ENCODE results near the gene GADD45G. TPM values are rescaled to one million over a fixed set of nuclear protein-coding genes. Genes with fewer than 3 reads are reported as not detected.
A peak's percentile ranks its signal among the peaks of the same experiment; 100 is the strongest.

Gene GADD45G
- total RNA-seq, 1 donor from 2014 or later = under 0.01 TPM

DNA sequence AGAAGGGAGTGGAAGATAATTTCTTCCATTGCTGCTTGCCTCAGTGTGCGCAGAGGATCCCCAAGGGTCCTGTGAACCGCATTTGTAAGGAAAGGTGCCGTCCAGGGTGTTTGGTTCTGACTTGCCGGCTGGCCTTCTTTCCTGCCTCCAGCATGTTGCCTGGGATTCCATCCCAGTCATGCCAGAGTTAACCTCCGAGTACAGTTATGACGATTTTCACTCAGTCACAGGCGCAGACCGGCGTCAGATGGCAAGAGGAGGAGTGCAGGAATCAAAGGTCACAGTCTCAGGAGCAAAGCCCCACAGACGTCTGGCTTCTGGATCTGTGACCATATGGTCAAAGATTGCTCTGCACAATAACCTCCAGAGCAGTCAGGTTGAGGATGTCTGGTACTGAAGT, 5.9 kb upstream of the GADD45G start:
- Histone ChIP-seq H3K4me3 (ENCODE audit: low read depth, low read length) (no peak overlapping the region), H3K36me3 (ENCODE audit: control insufficient read depth, insufficient read depth, low read length) (no peaks in the 10 kb centered on the region), H3K27me3 (ENCODE audit: control insufficient read depth, insufficient read depth, low read length) (no peaks in the 10 kb centered on the region)
- TF ChIP-seq, protein P1, sequence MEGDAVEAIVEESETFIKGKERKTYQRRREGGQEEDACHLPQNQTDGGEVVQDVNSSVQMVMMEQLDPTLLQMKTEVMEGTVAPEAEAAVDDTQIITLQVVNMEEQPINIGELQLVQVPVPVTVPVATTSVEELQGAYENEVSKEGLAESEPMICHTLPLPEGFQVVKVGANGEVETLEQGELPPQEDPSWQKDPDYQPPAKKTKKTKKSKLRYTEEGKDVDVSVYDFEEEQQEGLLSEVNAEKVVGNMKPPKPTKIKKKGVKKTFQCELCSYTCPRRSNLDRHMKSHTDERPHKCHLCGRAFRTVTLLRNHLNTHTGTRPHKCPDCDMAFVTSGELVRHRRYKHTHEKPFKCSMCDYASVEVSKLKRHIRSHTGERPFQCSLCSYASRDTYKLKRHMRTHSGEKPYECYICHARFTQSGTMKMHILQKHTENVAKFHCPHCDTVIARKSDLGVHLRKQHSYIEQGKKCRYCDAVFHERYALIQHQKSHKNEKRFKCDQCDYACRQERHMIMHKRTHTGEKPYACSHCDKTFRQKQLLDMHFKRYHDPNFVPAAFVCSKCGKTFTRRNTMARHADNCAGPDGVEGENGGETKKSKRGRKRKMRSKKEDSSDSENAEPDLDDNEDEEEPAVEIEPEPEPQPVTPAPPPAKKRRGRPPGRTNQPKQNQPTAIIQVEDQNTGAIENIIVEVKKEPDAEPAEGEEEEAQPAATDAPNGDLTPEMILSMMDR (IDR thresholded peaks at IDR 0.05; ENCODE audit: insufficient read depth, low read length, severe bottlenecking) = no peak
- FAIRE-seq (no peak), DNase-seq (ENCODE audit: low read depth) (no peak)

- Histone ChIP-seq H3K27me3 (ENCODE audit: control insufficient read depth, insufficient read depth, low read length) (peaks cover 1% of the 10 kb centered on the region), H3K4me3 (ENCODE audit: low read depth, low read length) (no peak overlapping the region), H3K36me3 (ENCODE audit: control insufficient read depth, insufficient read depth, low read length) (no peaks in the 10 kb centered on the region)
- FAIRE-seq (no peak), DNase-seq (ENCODE audit: low read depth) (no peak)
- TF ChIP-seq, protein P1 (IDR thresholded peaks at IDR 0.05; ENCODE audit: insufficient read depth, low read length, severe bottlenecking) = no peak
These were observed 4.0 kb upstream of the GADD45G start for GRCh38 chr9:89600831-89601230.

GRCh38 chr9:89601306-89601705, 3.5 kb upstream of the GADD45G start:
- TF ChIP-seq, protein P1 (IDR thresholded peaks at IDR 0.05; ENCODE audit: insufficient read depth, low read length, severe bottlenecking) = no peak
- Histone ChIP-seq H3K27me3 (ENCODE audit: control insufficient read depth, insufficient read depth, low read length) (peaks cover 1% of the 10 kb centered on the region), H3K4me3 (ENCODE audit: low read depth, low read length) (no peak overlapping the region), H3K36me3 (ENCODE audit: control insufficient read depth, insufficient read depth, low read length) (no peaks in the 10 kb centered on the region)
- DNase-seq (ENCODE audit: low read depth) (no peak), FAIRE-seq (no peak)

- H3K4me3 ChIP-seq (ENCODE audit: low read depth, low read length) = no peak overlapping the region
- DNase-seq (ENCODE audit: low read depth) (no peak), FAIRE-seq (no peak)
- TF ChIP-seq, protein P1 (IDR thresholded peaks at IDR 0.05; ENCODE audit: insufficient read depth, low read length, severe bottlenecking) = no peak
- peaks cover 1% of the 10 kb centered on the region for H3K27me3 ChIP-seq (ENCODE audit: control insufficient read depth, insufficient read depth, low read length)
- no peaks in the 10 kb centered on the region for H3K36me3 ChIP-seq (ENCODE audit: control insufficient read depth, insufficient read depth, low read length)
These were observed 2.8 kb upstream of the GADD45G start for GRCh38 chr9:89601856-89602562.

DNA sequence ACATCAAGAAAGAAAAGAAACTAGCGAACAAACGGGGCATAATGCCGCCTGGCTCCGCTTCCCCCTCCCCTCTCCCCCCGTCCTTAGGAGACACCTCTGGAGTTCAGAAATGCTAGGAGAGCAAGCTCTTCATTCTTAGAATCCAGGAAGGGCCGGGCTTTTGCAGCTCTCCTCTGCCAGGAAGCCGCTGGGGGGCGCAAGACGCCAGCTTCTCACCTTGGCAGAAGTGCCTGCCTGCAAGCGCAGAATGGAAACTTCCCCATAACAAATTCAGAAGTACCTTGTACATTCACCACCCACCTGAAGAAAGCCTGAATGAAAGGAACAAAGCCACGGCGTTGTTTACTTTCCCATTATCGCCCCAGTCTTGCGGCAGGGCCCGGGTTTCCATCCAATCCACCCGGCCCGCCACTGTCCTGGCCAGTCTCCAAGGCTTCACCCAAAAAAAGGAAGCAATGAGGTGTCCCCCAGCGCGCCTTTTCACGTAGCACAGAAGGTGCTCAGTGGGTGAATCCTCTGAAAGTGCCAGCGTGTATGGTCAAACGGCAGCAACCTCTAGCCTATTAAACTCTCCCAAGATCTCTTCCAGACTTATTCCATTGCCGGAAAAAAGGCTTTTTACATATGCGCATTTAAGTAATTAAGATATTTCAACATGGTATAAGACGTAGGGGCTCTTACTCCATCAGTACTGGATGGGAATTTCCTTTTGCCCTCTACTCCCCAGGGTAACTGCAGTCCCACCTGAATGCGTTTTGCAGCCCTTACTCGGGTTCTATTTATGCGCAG, 1.6 kb upstream of the GADD45G start:
- Histone ChIP-seq H3K36me3 (ENCODE audit: control insufficient read depth, insufficient read depth, low read length) (no peaks in the 10 kb centered on the region), H3K27me3 (ENCODE audit: control insufficient read depth, insufficient read depth, low read length) (peaks cover 1% of the 10 kb centered on the region), H3K4me3 (ENCODE audit: low read depth, low read length) (no peak overlapping the region)
- TF ChIP-seq, protein P1 (IDR thresholded peaks at IDR 0.05; ENCODE audit: insufficient read depth, low read length, severe bottlenecking) = peak; percentile 91
- DNase-seq (ENCODE audit: low read depth) (peak; percentile 74), FAIRE-seq (no peak)

Measured in bronchial epithelial cell (primary cell).